Liver (tissue), 9 donors: Measurements from ENCODE around the gene TBC1D13. TPM values are rescaled to one million over a fixed set of nuclear protein-coding genes. Genes with fewer than 3 reads are reported as not detected.

Source experiments
- DNase-seq: peaks from one replicate; pipeline ENCODE4 v3.0.0-alpha.2; 2017; ENCODE audit warnings: low spot score
- H3K27ac ChIP-seq, 2 donors: one replicate each; pipeline ENCODE4 v1.7.0; 2013; ENCODE audit warnings: inconsistent platforms in 2 of 2, low read length in 2 of 2, control low read depth in 1 of 2, low read depth in 1 of 2, mild to moderate bottlenecking in 1 of 2
- H3K27me3 ChIP-seq, 4 donors: one replicate each; pipeline versions ENCODE4 v1.6.1 to v1.7.0; 2013; ENCODE audit warnings: low read length in 3 of 4, inconsistent platforms in 1 of 4, mild to moderate bottlenecking in 1 of 4, moderate library complexity in 1 of 4; ENCODE audit not compliant: control insufficient read depth in 4 of 4, insufficient read depth in 4 of 4
- H3K36me3 ChIP-seq, 4 donors: one replicate each; pipeline versions ENCODE4 v1.6.1 to v1.7.0; 2013; ENCODE audit warnings: low read length in 3 of 4, mild to moderate bottlenecking in 3 of 4, low read depth in 1 of 4, moderate library complexity in 1 of 4; ENCODE audit not compliant: control insufficient read depth in 4 of 4, insufficient read depth in 3 of 4
- H3K4me1 ChIP-seq, 4 donors: one replicate each; pipeline versions ENCODE4 v1.6.1 to v1.7.0; 2013; ENCODE audit warnings: low read length in 3 of 4, mild to moderate bottlenecking in 3 of 4, moderate library complexity in 1 of 4; ENCODE audit not compliant: control insufficient read depth in 4 of 4, insufficient read depth in 4 of 4
- H3K4me3 ChIP-seq, 3 donors: one replicate each; pipeline versions ENCODE4 v1.6.1 to v1.7.0; 2013; ENCODE audit warnings: low read length in 3 of 3, control low read depth in 1 of 3, low read depth in 1 of 3, mild to moderate bottlenecking in 1 of 3
- H3K9ac ChIP-seq, 2 donors: one replicate each; pipeline ENCODE4 v1.7.0; 2013; ENCODE audit warnings: low read length in 2 of 2, mild to moderate bottlenecking in 2 of 2, moderate library complexity in 2 of 2, control low read depth in 1 of 2, low read depth in 1 of 2
- H3K9me3 ChIP-seq, 4 donors: one replicate each; pipeline versions ENCODE4 v1.6.1 to v1.7.0; 2013; ENCODE audit warnings: low read length in 3 of 4; ENCODE audit not compliant: control insufficient read depth in 4 of 4
- ATF3 ChIP-seq: IDR thresholded peaks from 2 replicates; pipeline ENCODE4 v1.6.1; 2016; ENCODE audit warnings: antibody characterized with exemption
- EGR1 ChIP-seq, 2 donors: IDR thresholded peaks; 2 replicates each; pipeline ENCODE4 v1.6.1; 2016 to 2018; ENCODE audit warnings: antibody characterized with exemption in 2 of 2, low read depth in 2 of 2
- FOXA1 ChIP-seq: IDR thresholded peaks from 2 replicates; pipeline ENCODE4 v1.6.1; 2016; ENCODE audit warnings: antibody characterized with exemption
- FOXA2 ChIP-seq: IDR thresholded peaks from 2 replicates; pipeline ENCODE4 v1.6.1; 2016; ENCODE audit warnings: antibody characterized with exemption
- GABPA ChIP-seq, 2 donors: IDR thresholded peaks in 1 of 2; conservative IDR thresholded peaks in 1 of 2; 2 replicates each; pipeline ENCODE4 v1.6.1; 2016; ENCODE audit warnings: antibody characterized with exemption in 2 of 2, mild to moderate bottlenecking in 1 of 2, moderate library complexity in 1 of 2
- HNF4A ChIP-seq, 2 donors: conservative IDR thresholded peaks; 2 replicates each; pipeline ENCODE4 v1.6.1; 2016; ENCODE audit warnings: antibody characterized with exemption in 2 of 2, mild to moderate bottlenecking in 2 of 2
- HNF4G ChIP-seq: IDR thresholded peaks from 2 replicates; pipeline ENCODE4 v1.6.1; 2016; ENCODE audit warnings: antibody characterized with exemption
- JUND ChIP-seq, 2 donors: IDR thresholded peaks; 2 replicates each; pipeline ENCODE4 v1.6.1; 2016; ENCODE audit warnings: antibody characterized with exemption in 2 of 2
- MAX ChIP-seq: IDR thresholded peaks from 2 replicates; pipeline ENCODE4 v1.6.1; 2016; ENCODE audit warnings: antibody characterized with exemption
- NR2F2 ChIP-seq: IDR thresholded peaks from 2 replicates; pipeline ENCODE4 v1.6.1; 2016; ENCODE audit warnings: antibody characterized with exemption
- RAD21 ChIP-seq, 2 donors: IDR thresholded peaks; 2 replicates each; pipeline ENCODE4 v1.6.1; 2016; ENCODE audit warnings: antibody characterized with exemption in 2 of 2, mild to moderate bottlenecking in 2 of 2
- REST ChIP-seq: IDR thresholded peaks from 2 replicates; pipeline ENCODE4 v1.6.1; 2016; ENCODE audit warnings: antibody characterized with exemption, mild to moderate bottlenecking
- RXRA ChIP-seq, 2 donors: IDR thresholded peaks; 2 replicates each; pipeline ENCODE4 v1.6.1; 2017 to 2018; ENCODE audit warnings: antibody characterized with exemption in 2 of 2, mild to moderate bottlenecking in 1 of 2
- SP1 ChIP-seq: IDR thresholded peaks from 2 replicates; pipeline ENCODE4 v1.6.1; 2018; ENCODE audit warnings: antibody characterized with exemption, mild to moderate bottlenecking
- TAF1 ChIP-seq: conservative IDR thresholded peaks from 2 replicates; pipeline ENCODE4 v1.6.1; 2016; ENCODE audit warnings: antibody characterized with exemption, mild to moderate bottlenecking
- YY1 ChIP-seq: IDR thresholded peaks from 2 replicates; pipeline ENCODE4 v1.6.1; 2016; ENCODE audit warnings: antibody characterized with exemption, mild to moderate bottlenecking
- ZBTB33 ChIP-seq: IDR thresholded peaks from 2 replicates; pipeline ENCODE4 v1.6.1; 2016; ENCODE audit warnings: antibody characterized with exemption
- WGBS: extraction: QIAGEN DNeasy Blood & Tissue Kit; methylation state at CpG from one replicate; pipeline ENCODE4 v1.1.7; 2013; 5-methylcytosine and 5-hydroxymethylcytosine counted together
- polyA plus RNA-seq, 2 donors: library from polyadenylated mRNA; stranded (reverse) in 1 of 2; unstranded in 1 of 2; fragments of 200-250 nt in 1 of 2; fragments of >200 nt in 1 of 2; fragmentation: Nextera tagmentation in 1 of 2; extraction: Ambion mirVana in 1 of 2; gene quantifications; one replicate each; pipeline versions ENCODE4 v1.2.1 to v1.2.3, GENCODE V29; 2013 to 2015
- total RNA-seq, 2 donors: library from RNA; depleted of rRNA; stranded (reverse); fragments of >200 nt; gene quantifications; one replicate each; pipeline ENCODE4 v1.2.3, GENCODE V29; 2014
- TF ChIP-seq, protein P1 (sequence below): fragments of 150-350 bp; IDR thresholded peaks from 2 replicates; pipeline ENCODE4 v1.5.1; 2017; ENCODE audit warnings: improper control_type of control experiment, low read depth, low read length; ENCODE audit not compliant: missing input control
- donor health status: healthy.
- donor health status: healthy.
- donor health status: healthy.
- donor health status: healthy.
- donor health status: healthy.

The TBC1D13 gene
- total and polyA plus RNA-seq, 4 donors, result 6.3 to 11.7 (median 8.0) TPM

- WGBS, result 96% methylated on average over 16 of the region's 16 CpGs
- H3K4me3 ChIP-seq, result no peak overlapping the region
- H3K36me3 ChIP-seq, result peaks cover 5 to 43% (median 33%) of the 10 kb centered on the region in 4 donors
Observed at GRCh38 chr9:128753627-128754026, 33.4 kb upstream of the TBC1D13 start.

More at GRCh38 chr9:128753627-128754026, 33.4 kb upstream of the TBC1D13 start:
- TF ChIP-seq EGR1 (IDR thresholded peaks at IDR 0.05; ENCODE audit: low read depth in 2 of 2) (no peak), ATF3 (no peak), SP1 (no peak), RAD21 (IDR thresholded peaks at IDR 0.05) (no peak), GABPA (IDR thresholded peaks at IDR 0.05 in 1 of 2, conservative IDR thresholded peaks at IDR 0.05 in 1 of 2) (no peak), JUND (IDR thresholded peaks at IDR 0.05) (no peak), FOXA1 (no peak), MAX (no peak), REST (no peak), RXRA (IDR thresholded peaks at IDR 0.05) (no peak), TAF1 (no peak), FOXA2 (no peak), HNF4G (no peak), NR2F2 (no peak), YY1 (no peak), ZBTB33 (no peak), HNF4A (conservative IDR thresholded peaks at IDR 0.05) (no peak)
- TF ChIP-seq, protein P1, sequence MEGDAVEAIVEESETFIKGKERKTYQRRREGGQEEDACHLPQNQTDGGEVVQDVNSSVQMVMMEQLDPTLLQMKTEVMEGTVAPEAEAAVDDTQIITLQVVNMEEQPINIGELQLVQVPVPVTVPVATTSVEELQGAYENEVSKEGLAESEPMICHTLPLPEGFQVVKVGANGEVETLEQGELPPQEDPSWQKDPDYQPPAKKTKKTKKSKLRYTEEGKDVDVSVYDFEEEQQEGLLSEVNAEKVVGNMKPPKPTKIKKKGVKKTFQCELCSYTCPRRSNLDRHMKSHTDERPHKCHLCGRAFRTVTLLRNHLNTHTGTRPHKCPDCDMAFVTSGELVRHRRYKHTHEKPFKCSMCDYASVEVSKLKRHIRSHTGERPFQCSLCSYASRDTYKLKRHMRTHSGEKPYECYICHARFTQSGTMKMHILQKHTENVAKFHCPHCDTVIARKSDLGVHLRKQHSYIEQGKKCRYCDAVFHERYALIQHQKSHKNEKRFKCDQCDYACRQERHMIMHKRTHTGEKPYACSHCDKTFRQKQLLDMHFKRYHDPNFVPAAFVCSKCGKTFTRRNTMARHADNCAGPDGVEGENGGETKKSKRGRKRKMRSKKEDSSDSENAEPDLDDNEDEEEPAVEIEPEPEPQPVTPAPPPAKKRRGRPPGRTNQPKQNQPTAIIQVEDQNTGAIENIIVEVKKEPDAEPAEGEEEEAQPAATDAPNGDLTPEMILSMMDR, result no peak
- H3K4me1 ChIP-seq, result no peaks in the 10 kb centered on the region
- H3K9me3 ChIP-seq, result no peaks in the 10 kb centered on the region
- no peak for DNase-seq
- no peaks in the 10 kb centered on the region for H3K27me3 ChIP-seq
- H3K27ac ChIP-seq, result no peak overlapping the region
- H3K9ac ChIP-seq, result no peak overlapping the region
